Left ventricle myocardium superior (tissue), 1 donor: ENCODE data around the gene NGB. TPM values are rescaled to one million over a fixed set of nuclear protein-coding genes. Genes with fewer than 3 reads are reported as not detected.

Experiments used
- ATAC-seq: fragments of 200-7000 bp; cut with Tn5 transposase; one replicate; pipeline ENCODE4 v1.9.1; 2020; ENCODE audit warnings: mild to moderate bottlenecking, moderate library complexity
- DNase-seq: peaks from one replicate; pipeline ENCODE4 v3.0.0-alpha.2; 2020
- intact Hi-C: fragments of 100-400 bp; cut with micrococcal nuclease; formaldehyde crosslinking; loops from one replicate; pipeline ENCODE4 v1.11.0; 2022
- total RNA-seq: library from RNA; stranded (reverse); fragmentation: NEBNext Ultra II Directional; extraction: Animal tissue kit (Norgen Biotek cat#: 25700); gene quantifications from one replicate; pipeline ENCODE4 v1.2.1, GENCODE V29; 2021
- donor health status: DM: no; HTN: yes; CAD: no; lungs with severe emphysema.

The NGB gene
- total RNA-seq, 1 donor from 2014 or later = not detected

DNA sequence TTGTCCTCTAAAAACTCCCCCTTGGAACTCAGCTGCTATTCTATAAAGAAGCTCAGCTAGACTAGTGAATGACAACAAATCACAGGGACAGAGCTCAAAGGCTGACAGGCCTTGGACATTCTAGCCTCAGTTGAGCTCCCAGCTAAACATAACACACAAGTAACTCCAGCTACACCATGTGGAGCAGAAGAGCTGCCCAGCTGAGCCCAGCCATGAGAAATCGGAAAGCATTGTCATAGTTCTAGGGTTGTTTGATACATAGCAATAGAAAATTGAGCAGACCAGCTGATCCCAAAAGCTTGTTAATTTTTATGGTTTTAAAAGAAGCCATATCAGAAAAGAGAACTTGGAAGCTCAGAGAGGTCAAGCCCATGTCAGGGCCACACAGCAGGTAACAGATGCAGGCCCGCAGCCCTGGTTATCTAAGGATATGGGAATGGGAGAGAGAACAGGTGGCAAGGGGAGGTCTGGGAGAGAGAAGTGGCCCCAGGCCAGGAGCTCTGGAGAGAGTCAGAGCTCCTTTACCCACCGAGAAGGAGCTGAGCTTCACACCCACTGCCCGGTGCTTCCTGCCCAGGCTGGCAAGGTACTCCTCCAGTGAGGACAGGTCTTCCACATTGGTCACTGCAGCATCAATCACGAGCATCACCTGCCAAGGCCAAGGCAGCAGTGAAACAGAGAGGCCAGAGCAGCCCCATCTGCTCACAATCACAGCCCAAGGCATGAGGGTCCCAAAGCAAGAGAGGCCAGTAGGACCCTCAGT is 2.9 kb downstream of the NGB start:
- DNase-seq (no peak), ATAC-seq (no peak)
- intact Hi-C loops = no loop called here

GRCh38 chr14:77266336-77266735 is 4.7 kb downstream of the NGB start:
- intact Hi-C loops = no loop called here
- ATAC-seq (no peak), DNase-seq (no peak)

- ATAC-seq (no peak), DNase-seq (no peak)
- intact Hi-C loops = no loop called here
Observed at GRCh38 chr14:77265561-77266335, 5.3 kb downstream of the NGB start.

- no peak for ATAC-seq
- no peak for DNase-seq
- intact Hi-C loops = no loop called here
Observed at GRCh38 chr14:77265187-77265515, 5.9 kb downstream of the NGB start.

- ATAC-seq (no peak), DNase-seq (no peak)
- intact Hi-C loops = no loop called here
Observed at GRCh38 chr14:77264466-77265186, 6.4 kb downstream of the NGB start.

- ATAC-seq = no peak
- DNase-seq = no peak
Observed at GRCh38 chr14:77260631-77261030, 10.4 kb downstream of the NGB start.

GRCh38 chr14:77260199-77260598 is 10.8 kb downstream of the NGB start:
- no peak for ATAC-seq
- DNase-seq = no peak
- intact Hi-C loops = no loop called here

More at GRCh38 chr14:77260631-77261030, 10.4 kb downstream of the NGB start:
- intact Hi-C loops = no loop called here

GRCh38 chr14:77259025-77259715 is 11.8 kb downstream of the NGB start:
- DNase-seq (no peak), ATAC-seq (no peak)
- intact Hi-C loops = no loop called here

GRCh38 chr14:77258566-77258965 is 12.4 kb downstream of the NGB start:
- intact Hi-C loops = no loop called here
- no peak for ATAC-seq
- DNase-seq = no peak

GRCh38 chr14:77257700-77258099 is 13.3 kb downstream of the NGB start:
- no peak for ATAC-seq
- DNase-seq = no peak
- intact Hi-C loops = no loop called here

GRCh38 chr14:77256694-77257093 is 14.3 kb downstream of the NGB start:
- intact Hi-C loops = no loop called here
- ATAC-seq = no peak
- DNase-seq = no peak

- DNase-seq (no peak), ATAC-seq (no peak)
- intact Hi-C loops = no loop called here
Observed at GRCh38 chr14:77253333-77254190, 17.4 kb downstream of the NGB start.

- intact Hi-C loops = no loop called here
- DNase-seq (no peak), ATAC-seq (no peak)
Observed at GRCh38 chr14:77251870-77252269, 19.1 kb downstream of the NGB start.

GRCh38 chr14:77250927-77251326 is 20.1 kb downstream of the NGB start:
- intact Hi-C loops = no loop called here
- no peak for ATAC-seq

GRCh38 chr14:77249286-77249685 is 21.7 kb downstream of the NGB start:
- ATAC-seq (no peak), DNase-seq (no peak)
- intact Hi-C loops = no loop called here

More at GRCh38 chr14:77250927-77251326, 20.1 kb downstream of the NGB start:
- DNase-seq = no peak

GRCh38 chr14:77248666-77249065 is 22.3 kb downstream of the NGB start:
- DNase-seq = no peak
- no peak for ATAC-seq
- intact Hi-C loops = no loop called here

GRCh38 chr14:77246784-77247183 is 24.2 kb downstream of the NGB start:
- ATAC-seq = no peak
- intact Hi-C loops = no loop called here
- DNase-seq = no peak

- ATAC-seq (no peak), DNase-seq (no peak)
- intact Hi-C loops = no loop called here
Observed at GRCh38 chr14:77245820-77246219, 25.2 kb downstream of the NGB start.

GRCh38 chr14:77243853-77244252 is 27.2 kb downstream of the NGB start:
- ATAC-seq (no peak), DNase-seq (no peak)
- intact Hi-C loops = no loop called here
